NCI-H1694 (cell line): ENCODE measurements around the gene DLG1.

Experiments used
- DNase-seq: peaks from one replicate; lab custom pipeline; 2025; lab: John Stamatoyannopoulos, UW

Gene DLG1

DNA sequence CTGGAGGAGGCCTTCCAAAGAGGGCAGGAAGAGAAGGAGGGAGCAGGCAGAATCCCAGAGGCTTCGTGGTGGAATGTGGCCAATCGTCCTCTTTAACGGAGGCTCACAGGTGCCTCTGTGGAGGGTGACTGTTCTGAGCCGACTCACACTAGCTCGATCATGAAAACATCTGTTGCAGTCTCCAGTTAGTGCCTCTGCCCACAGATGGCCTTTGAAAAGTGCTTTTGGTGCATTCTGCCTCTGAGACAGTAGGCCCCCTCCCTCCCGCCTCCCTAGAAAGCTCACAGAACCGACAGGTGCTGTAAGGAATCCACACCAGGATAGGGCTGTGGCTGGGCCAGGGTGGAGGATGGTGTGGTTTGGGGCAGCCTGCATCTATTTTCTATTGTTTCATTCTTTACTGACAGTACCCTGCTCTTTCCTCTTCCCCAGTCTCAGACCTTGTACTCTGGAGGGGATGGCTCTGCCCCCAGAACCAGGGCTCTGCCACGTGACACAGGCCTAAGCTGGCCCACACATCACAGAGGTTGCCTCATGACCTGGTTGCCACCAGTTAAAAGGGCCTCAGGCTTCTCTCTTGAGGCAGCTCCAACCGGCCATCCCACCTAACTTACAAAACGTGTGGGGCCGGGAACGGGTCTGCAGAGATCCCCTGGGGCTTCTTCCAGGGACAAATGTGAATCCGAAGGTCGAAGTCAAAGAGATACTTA is 302.6 kb downstream of the DLG1 start:
- peak; percentile 70 for DNase-seq

DNA sequence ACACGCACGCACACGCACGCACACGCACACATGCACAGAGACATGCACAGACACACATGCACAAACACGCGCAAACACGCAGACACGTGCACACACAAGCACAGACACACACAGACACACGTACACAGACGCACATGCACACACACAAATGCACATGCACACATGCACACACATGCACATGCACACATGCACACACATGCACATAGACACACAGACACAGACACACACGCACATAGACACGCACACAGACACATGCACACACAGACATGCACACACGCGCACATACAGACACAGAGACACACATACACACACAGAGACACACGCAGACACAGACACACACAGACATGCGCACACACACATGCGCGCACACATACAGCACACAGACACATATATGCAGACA is 303.4 kb downstream of the DLG1 start:
- DNase-seq: no peak

DNA sequence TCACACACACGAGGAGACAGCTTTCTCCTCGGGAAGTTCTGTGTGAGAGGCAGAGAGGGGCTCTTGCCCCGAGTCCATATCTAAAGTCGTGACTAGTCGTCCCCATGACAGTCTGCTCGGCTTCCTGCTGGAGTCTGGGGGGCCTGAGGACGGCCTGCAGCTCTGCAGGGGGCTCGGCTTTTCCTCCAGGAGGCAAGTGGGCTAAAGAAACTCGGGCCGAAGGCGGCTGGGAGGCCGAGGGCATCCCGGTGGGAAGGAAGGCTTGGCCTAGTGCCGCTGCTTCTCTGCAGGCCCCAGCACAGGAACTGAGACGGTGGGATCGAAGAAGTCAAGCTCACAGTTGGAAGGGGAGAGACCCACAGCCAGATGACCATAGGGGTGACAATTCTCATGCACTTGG is 304.4 kb downstream of the DLG1 start:
- DNase-seq: no peak
